Mucosa of rectum (tissue), 2 donors: ENCODE results near the gene ZNF324B.
"Not testable (repeated sequence)": the region's sequence is repeated elsewhere in the genome, so short reads cannot be mapped to it uniquely, and the experiment has no call there.

Experiments
- H3K27ac ChIP-seq, 2 donors: one replicate each; pipeline ENCODE4 v1.7.0; 2013; ENCODE audit warnings: inconsistent platforms in 2 of 2, low read depth in 2 of 2, low read length in 2 of 2
- H3K27me3 ChIP-seq, 2 donors: one replicate each; pipeline ENCODE4 v1.7.0; 2013; ENCODE audit warnings: low read length in 2 of 2; ENCODE audit not compliant: control insufficient read depth in 2 of 2, insufficient read depth in 2 of 2
- H3K36me3 ChIP-seq, 2 donors: one replicate each; pipeline ENCODE4 v1.7.0; 2013; ENCODE audit warnings: low read length in 2 of 2; ENCODE audit not compliant: control insufficient read depth in 2 of 2, insufficient read depth in 2 of 2
- H3K4me1 ChIP-seq, 2 donors: one replicate each; pipeline ENCODE4 v1.7.0; 2013; ENCODE audit warnings: low read length in 2 of 2, mild to moderate bottlenecking in 1 of 2; ENCODE audit not compliant: control insufficient read depth in 2 of 2, insufficient read depth in 2 of 2
- H3K4me3 ChIP-seq, 2 donors: one replicate each; pipeline ENCODE4 v1.7.0; 2013; ENCODE audit warnings: low read length in 2 of 2
- H3K9ac ChIP-seq, 2 donors: one replicate each; pipeline ENCODE4 v1.7.0; 2013; ENCODE audit warnings: low read length in 2 of 2, low read depth in 1 of 2, mild to moderate bottlenecking in 1 of 2
- H3K9me3 ChIP-seq, 2 donors: one replicate each; pipeline ENCODE4 v1.7.0; 2013; ENCODE audit warnings: low read length in 2 of 2; ENCODE audit not compliant: control insufficient read depth in 2 of 2
- donor health status: healthy.
- donor health status: Normal muscosa, but diverticular disease.

The ZNF324B gene

GRCh38 chr19:58451358-58452101, at the start of gene ZNF324B:
ZNF324B (plus strand) TSS chr19:58451622; CDS start chr19:58453702, 2,080 bp downstream.
- H3K36me3 ChIP-seq = peaks cover 6% of the 10 kb centered on the region in 2 donors
- H3K9ac ChIP-seq = peak within 1 kb of the TSS; percentile 60 to 77
- peak within 1 kb of the TSS; percentile 65 to 89 for H3K4me3 ChIP-seq
- peak within 1 kb of the TSS; percentile 22 to 58 for H3K27ac ChIP-seq
- no peaks in the 10 kb centered on the region for H3K27me3 ChIP-seq
- H3K9me3 ChIP-seq = peaks cover 0 to 2% of the 10 kb centered on the region in 2 donors
- H3K4me1 ChIP-seq = peaks cover 7 to 8% of the 10 kb centered on the region in 2 donors

GRCh38 chr19:58401840-58402421, 49.5 kb upstream of the ZNF324B start:
- Histone ChIP-seq H3K9me3 (no peaks in the 10 kb centered on the region), H3K36me3 (no peaks in the 10 kb centered on the region), H3K27me3 (peaks cover 9 to 15% of the 10 kb centered on the region in 2 donors), H3K9ac (no peak overlapping the region), H3K4me3 (peak overlapping the region; percentile 78 to 88), H3K27ac (no peak overlapping the region), H3K4me1 (peaks cover 7 to 11% of the 10 kb centered on the region in 2 donors)

DNA sequence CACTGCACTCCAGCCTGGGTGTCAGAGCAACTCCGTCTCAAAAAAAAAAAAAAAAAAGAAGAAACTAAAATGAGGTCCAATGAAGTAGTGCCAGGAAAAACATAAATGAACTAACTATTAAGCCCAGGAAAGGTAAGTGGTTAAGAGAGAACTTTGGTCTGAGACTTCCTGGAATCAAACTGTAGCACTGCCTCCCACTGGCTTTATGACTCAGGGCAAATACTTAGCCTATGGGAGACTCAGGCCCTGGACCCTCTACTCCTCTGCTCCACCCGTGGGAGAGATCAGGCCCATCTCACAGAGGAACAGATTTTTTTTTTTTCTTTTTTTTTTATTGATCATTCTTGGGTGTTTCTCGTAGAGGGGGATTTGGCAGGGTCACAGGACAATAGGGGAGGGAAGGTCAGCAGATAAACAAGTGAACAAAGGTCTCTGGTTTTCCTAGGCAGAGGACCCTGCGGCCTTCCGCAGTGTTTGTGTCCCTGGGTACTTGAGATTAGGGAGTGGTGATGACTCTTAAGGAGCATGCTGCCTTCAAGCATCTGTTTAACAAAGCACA, 47.4 kb upstream of the ZNF324B start:
- H3K27me3 ChIP-seq, H3K4me3 ChIP-seq, H3K36me3 ChIP-seq, H3K9ac ChIP-seq, H3K9me3 ChIP-seq, H3K27ac ChIP-seq: not testable (repeated sequence)
- H3K4me1 ChIP-seq = peaks cover 13 to 15% of the 10 kb centered on the region in 2 donors

DNA sequence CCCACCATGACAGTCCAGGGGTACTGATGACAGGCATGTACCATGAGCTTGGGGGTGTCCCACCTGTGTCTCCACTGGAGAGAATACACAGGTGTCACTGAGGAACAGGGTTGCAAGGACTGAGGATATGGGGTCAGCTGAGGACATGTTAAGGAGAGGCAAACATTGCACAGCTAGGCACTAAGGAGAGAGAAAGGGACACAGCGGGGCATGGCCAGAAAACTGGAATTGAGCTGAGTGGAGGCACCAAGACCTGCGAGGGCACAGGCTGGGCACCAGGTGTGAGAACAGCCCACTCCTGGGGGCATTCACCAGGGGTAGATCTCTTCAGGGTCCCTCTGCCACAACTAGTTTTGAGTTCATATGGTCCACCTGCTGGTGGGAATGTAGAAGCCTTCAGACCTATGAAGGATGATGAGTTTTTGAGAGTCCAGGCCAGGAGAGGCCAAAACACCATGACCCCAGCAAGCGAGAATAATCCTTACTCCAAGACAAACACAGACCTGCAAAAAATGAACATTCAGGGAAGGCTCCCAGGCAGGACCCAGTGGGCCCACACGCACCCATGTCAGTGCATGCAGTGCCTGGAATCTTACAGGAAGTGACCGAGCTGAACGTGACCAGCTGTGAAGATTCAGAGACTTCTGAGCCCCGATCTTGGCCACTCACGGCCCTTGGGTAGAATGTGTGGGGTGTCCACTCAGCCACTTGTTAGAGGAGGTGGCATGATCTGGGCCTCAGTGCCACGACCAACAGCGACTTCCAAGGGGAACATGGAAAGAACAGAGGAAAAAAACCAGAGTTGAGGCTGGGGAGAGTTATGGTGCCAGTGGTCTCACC, 44.4 kb upstream of the ZNF324B start:
- no peaks in the 10 kb centered on the region for H3K27me3 ChIP-seq
- no peaks in the 10 kb centered on the region for H3K36me3 ChIP-seq
- H3K4me3 ChIP-seq = peak overlapping the region in 1 of 2 donors; percentile 93
- no peak overlapping the region for H3K9ac ChIP-seq
- no peaks in the 10 kb centered on the region for H3K9me3 ChIP-seq
- H3K27ac ChIP-seq = no peak overlapping the region
- H3K4me1 ChIP-seq = peaks cover 9 to 17% of the 10 kb centered on the region in 2 donors

GRCh38 chr19:58407658-58408151, 43.7 kb upstream of the ZNF324B start:
- H3K27me3 ChIP-seq = no peaks in the 10 kb centered on the region
- peaks cover 7 to 17% of the 10 kb centered on the region in 2 donors for H3K4me1 ChIP-seq
- peak overlapping the region; percentile 83 to 93 for H3K9ac ChIP-seq
- H3K4me3 ChIP-seq = peak overlapping the region; percentile 87 to 93
- H3K27ac ChIP-seq = peak overlapping the region; percentile 79 to 87
- no peaks in the 10 kb centered on the region for H3K9me3 ChIP-seq
- H3K36me3 ChIP-seq = no peaks in the 10 kb centered on the region

DNA sequence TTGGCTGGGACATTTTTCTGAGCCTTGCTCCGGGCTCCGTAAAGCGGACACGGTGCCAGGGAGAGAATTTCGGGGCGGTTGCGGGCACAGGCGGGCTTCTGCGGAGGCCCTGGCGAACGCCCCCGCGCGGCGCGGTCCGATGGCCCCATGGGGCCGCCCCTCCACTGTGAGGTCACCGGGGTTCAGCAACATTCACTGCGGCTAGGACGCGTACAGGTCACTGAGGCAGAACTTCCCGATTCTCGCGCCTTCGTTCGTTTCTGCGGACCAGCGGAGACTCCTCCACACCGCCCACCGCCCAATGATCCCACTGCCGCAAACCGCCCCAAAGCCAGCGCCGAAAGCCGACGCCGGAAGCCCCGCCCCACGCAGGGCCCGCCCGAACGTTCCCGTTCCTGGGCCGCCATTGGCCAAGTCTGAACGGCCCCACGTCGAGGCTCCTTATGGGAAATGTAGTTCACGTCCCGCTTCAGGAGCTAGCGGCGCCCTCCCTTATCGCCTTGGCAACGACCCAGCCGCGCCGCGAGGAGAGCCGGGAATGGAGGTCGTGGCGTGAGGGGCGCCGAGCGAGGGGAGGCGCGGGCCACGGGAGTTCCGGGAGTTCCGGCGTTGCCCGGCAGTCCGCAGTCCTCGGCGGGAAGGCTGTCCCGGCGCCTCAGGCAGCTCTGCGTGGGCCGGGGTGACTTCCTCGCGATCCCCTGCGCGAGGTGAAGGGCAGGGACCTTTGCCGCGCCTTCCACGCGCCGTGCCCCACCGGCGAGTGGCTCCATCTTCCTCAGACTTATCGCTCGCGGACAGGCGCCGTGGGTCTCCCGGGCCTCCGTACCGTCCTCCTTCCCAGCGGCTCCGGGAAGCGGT, 43.0 kb upstream of the ZNF324B start, which contains the start of gene ZNF584:
TSS of gene ZNF584 (plus strand) at position 498 of the 858 bp plus-strand sequence. CDS start 499 bp downstream, outside the sequence.
- peak within 1 kb of the TSS; percentile 87 to 93 for H3K4me3 ChIP-seq
- no peaks in the 10 kb centered on the region for H3K9me3 ChIP-seq
- H3K27me3 ChIP-seq = no peaks in the 10 kb centered on the region
- peak within 1 kb of the TSS; percentile 79 to 87 for H3K27ac ChIP-seq
- peak within 1 kb of the TSS; percentile 83 to 93 for H3K9ac ChIP-seq
- H3K36me3 ChIP-seq = no peaks in the 10 kb centered on the region
- H3K4me1 ChIP-seq = peaks cover 7 to 17% of the 10 kb centered on the region in 2 donors

DNA sequence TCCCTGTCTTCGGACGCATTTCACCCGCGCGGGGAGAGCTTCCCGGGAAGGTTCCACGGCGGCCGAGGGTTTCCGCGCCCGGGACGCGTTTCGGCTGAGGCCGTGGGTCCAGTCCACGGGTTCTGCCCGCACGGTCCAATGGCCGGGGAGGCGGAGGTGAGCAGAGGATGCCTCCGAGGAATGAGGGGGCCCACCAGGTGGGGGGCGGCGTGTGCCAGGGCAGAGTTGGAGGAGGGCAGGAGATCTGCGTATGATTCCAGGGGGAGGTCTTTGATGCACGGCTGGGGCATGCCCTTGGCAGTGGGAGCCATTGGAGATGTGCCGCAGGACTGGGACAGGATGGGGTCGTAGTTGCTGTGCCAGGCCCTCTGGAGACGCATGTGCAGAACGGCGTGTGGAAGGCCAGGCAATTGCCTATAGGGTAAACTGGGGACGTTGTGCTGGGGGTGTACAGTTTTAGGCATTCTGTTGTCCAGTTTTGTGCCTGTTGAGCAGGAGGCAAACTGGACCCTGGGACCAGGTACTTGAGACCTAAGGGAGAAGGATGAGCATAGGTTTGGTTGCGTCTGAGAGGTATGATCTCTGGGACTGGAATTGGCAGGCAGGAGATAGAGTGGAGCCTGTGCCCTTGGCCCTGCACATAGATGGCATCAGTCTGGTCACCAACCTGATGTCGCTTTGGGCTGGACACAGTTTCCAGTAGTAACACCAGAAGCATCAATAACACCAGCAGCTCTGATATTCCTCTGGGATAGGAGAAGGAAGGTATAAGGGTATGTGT, 42.2 kb upstream of the ZNF324B start:
- Histone ChIP-seq H3K27ac (peak overlapping the region; percentile 79 to 87), H3K4me3 (peak overlapping the region; percentile 87 to 93), H3K9me3 (no peaks in the 10 kb centered on the region), H3K36me3 (no peaks in the 10 kb centered on the region), H3K9ac (peak overlapping the region; percentile 79 to 93), H3K4me1 (peaks cover 7 to 17% of the 10 kb centered on the region in 2 donors), H3K27me3 (no peaks in the 10 kb centered on the region)

- H3K36me3 ChIP-seq = peaks cover 17 to 26% of the 10 kb centered on the region in 2 donors
- no peaks in the 10 kb centered on the region for H3K27me3 ChIP-seq
- H3K4me3 ChIP-seq = no peak overlapping the region
- H3K9me3 ChIP-seq = no peaks in the 10 kb centered on the region
- H3K4me1 ChIP-seq = no peaks in the 10 kb centered on the region
- no peak overlapping the region for H3K27ac ChIP-seq
- H3K9ac ChIP-seq = no peak overlapping the region
Measured at GRCh38 chr19:58416604-58417003, 34.8 kb upstream of the ZNF324B start.
